Measurements from ENCODE around the gene RASA1. TPM values are rescaled to one million over a fixed set of nuclear protein-coding genes. Genes with fewer than 3 reads are reported as not detected.

Gene RASA1
- total RNA-seq, 3 donors from 2014 or later: 31.8 to 54.2 (median 41.1) TPM

GRCh38 chr5:87423755-87424154, 156.1 kb downstream of the RASA1 start:
- intact Hi-C loops (cut with DNase I; ENCODE audit: low total_unique reads): no loop called here
- no peak for DNase-seq (ENCODE audit: low spot score in 2 of 2)
- Histone ChIP-seq H3K27ac (no peak overlapping the region), H3K27me3 (no peaks in the 10 kb centered on the region), H3K4me3 (no peak overlapping the region), H3K9me3 (no peaks in the 10 kb centered on the region), H3K4me1 (no peaks in the 10 kb centered on the region), H3K36me3 (no peaks in the 10 kb centered on the region)
- no peak for TF ChIP-seq CTCF (IDR thresholded peaks at IDR 0.05)
- TF ChIP-seq POLR2A (IDR thresholded peaks at IDR 0.05): no peak
- TF ChIP-seq POLR2AphosphoS5 (IDR thresholded peaks at IDR 0.05): no peak

GRCh38 chr5:87430863-87431457, 163.3 kb downstream of the RASA1 start:
- H3K4me3 ChIP-seq: no peak overlapping the region
- no peaks in the 10 kb centered on the region for H3K9me3 ChIP-seq
- H3K36me3 ChIP-seq: no peaks in the 10 kb centered on the region
- H3K4me1 ChIP-seq: no peaks in the 10 kb centered on the region
- H3K27me3 ChIP-seq: no peaks in the 10 kb centered on the region
- DNase-seq (ENCODE audit: low spot score in 2 of 2): no peak
- TF ChIP-seq CTCF (IDR thresholded peaks at IDR 0.05): no peak
- no peak for TF ChIP-seq POLR2A (IDR thresholded peaks at IDR 0.05)
- TF ChIP-seq POLR2AphosphoS5 (IDR thresholded peaks at IDR 0.05): no peak
- intact Hi-C loops (cut with DNase I; ENCODE audit: low total_unique reads): no loop called here
- H3K27ac ChIP-seq: no peak overlapping the region

- Histone ChIP-seq H3K4me1 (no peaks in the 10 kb centered on the region), H3K36me3 (no peaks in the 10 kb centered on the region), H3K9me3 (no peaks in the 10 kb centered on the region), H3K27me3 (no peaks in the 10 kb centered on the region), H3K4me3 (no peak overlapping the region), H3K27ac (no peak overlapping the region)
- intact Hi-C loops (cut with DNase I; ENCODE audit: low total_unique reads): no loop called here
- no peak for DNase-seq (ENCODE audit: low spot score in 2 of 2)
- TF ChIP-seq POLR2AphosphoS5 (IDR thresholded peaks at IDR 0.05): no peak
- TF ChIP-seq CTCF (IDR thresholded peaks at IDR 0.05): no peak
- TF ChIP-seq POLR2A (IDR thresholded peaks at IDR 0.05): no peak
Measured at GRCh38 chr5:87432460-87432859, 164.8 kb downstream of the RASA1 start.

- H3K27me3 ChIP-seq: no peaks in the 10 kb centered on the region
- no peaks in the 10 kb centered on the region for H3K36me3 ChIP-seq
- intact Hi-C loops (cut with DNase I; ENCODE audit: low total_unique reads): no loop called here
- no peak for TF ChIP-seq CTCF (IDR thresholded peaks at IDR 0.05)
- TF ChIP-seq POLR2AphosphoS5 (IDR thresholded peaks at IDR 0.05): no peak
- no peak for TF ChIP-seq POLR2A (IDR thresholded peaks at IDR 0.05)
- H3K4me1 ChIP-seq: no peaks in the 10 kb centered on the region
- DNase-seq (ENCODE audit: low spot score in 2 of 2): no peak
- no peak overlapping the region for H3K4me3 ChIP-seq
- H3K9me3 ChIP-seq: no peaks in the 10 kb centered on the region
- no peak overlapping the region for H3K27ac ChIP-seq
Measured at GRCh38 chr5:87433945-87434344, 166.3 kb downstream of the RASA1 start.

- Histone ChIP-seq H3K27ac (no peak overlapping the region), H3K4me1 (no peaks in the 10 kb centered on the region), H3K4me3 (no peak overlapping the region), H3K27me3 (no peaks in the 10 kb centered on the region), H3K36me3 (no peaks in the 10 kb centered on the region), H3K9me3 (no peaks in the 10 kb centered on the region)
- intact Hi-C loops (cut with DNase I; ENCODE audit: low total_unique reads): no loop called here
- no peak for DNase-seq (ENCODE audit: low spot score in 2 of 2)
- TF ChIP-seq POLR2A (IDR thresholded peaks at IDR 0.05) (no peak), POLR2AphosphoS5 (IDR thresholded peaks at IDR 0.05) (no peak), CTCF (IDR thresholded peaks at IDR 0.05) (no peak)
Measured at GRCh38 chr5:87434461-87434860, 166.8 kb downstream of the RASA1 start.
